Body of pancreas (tissue), 4 donors: Measurements from ENCODE around the gene PCGF3.

Experiments used
- POLR2A ChIP-seq, 3 donors: fragments of 450-650 bp; IDR thresholded peaks; one replicate each; pipeline ENCODE4 v1.6.1; 2016; ENCODE audit warnings: antibody characterized with exemption in 3 of 3, mild to moderate bottlenecking in 2 of 3
- TF ChIP-seq, protein P1 (sequence below), 7 experiments: fragments of 450-650 bp in 4 of 7; fragments of 200-600 bp in 3 of 7; sonication (generic) in 3 of 7; IDR thresholded peaks; one replicate each; pipeline ENCODE4 v1.5.1; 2016 to 2019; ENCODE audit warnings: antibody characterized with exemption in 7 of 7

DNA sequence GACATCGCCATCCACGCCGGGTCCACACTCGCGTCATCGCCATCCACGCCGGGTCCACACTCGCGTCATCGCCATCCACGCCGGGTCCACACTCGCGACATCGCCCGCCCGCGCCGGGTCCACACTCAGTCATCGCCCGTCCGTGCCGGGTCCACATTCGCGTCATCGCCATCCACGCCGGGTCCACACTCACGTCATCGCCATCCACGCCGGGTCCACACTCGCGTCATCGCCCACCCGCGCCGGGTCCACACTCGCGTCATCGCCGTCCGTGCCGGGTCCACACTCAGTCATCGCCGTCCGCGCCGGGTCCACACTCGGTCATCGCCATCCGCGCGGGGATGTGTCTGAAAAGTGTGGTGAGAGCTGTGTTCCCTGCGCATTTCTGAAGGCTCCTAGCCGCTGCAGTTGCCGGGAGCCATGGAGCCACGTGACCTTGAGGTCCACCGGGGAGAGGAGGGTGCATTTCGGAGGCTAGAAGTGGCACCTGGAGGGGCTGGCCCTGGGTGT is 17.3 kb downstream of the PCGF3 start:
- TF ChIP-seq, protein P1, sequence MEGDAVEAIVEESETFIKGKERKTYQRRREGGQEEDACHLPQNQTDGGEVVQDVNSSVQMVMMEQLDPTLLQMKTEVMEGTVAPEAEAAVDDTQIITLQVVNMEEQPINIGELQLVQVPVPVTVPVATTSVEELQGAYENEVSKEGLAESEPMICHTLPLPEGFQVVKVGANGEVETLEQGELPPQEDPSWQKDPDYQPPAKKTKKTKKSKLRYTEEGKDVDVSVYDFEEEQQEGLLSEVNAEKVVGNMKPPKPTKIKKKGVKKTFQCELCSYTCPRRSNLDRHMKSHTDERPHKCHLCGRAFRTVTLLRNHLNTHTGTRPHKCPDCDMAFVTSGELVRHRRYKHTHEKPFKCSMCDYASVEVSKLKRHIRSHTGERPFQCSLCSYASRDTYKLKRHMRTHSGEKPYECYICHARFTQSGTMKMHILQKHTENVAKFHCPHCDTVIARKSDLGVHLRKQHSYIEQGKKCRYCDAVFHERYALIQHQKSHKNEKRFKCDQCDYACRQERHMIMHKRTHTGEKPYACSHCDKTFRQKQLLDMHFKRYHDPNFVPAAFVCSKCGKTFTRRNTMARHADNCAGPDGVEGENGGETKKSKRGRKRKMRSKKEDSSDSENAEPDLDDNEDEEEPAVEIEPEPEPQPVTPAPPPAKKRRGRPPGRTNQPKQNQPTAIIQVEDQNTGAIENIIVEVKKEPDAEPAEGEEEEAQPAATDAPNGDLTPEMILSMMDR (IDR thresholded peaks at IDR 0.05), result no peak
- no peak for TF ChIP-seq POLR2A (IDR thresholded peaks at IDR 0.05)
